NB4 (cell line): Measurements from ENCODE around the gene PNMT.
A peak's percentile ranks its signal among the peaks of the same experiment; 100 is the strongest.

Source experiments
- CTCF ChIP-seq: IDR thresholded peaks from one replicate; pipeline ENCODE4 v1.5.1; 2012; ENCODE audit warnings: low read depth, low read length
- MAX ChIP-seq: IDR thresholded peaks from 2 replicates; pipeline ENCODE4 v1.6.1; 2011; ENCODE audit warnings: low read depth, low read length
- POLR2A ChIP-seq: IDR thresholded peaks from 2 replicates; pipeline ENCODE4 v1.6.1; 2011; ENCODE audit warnings: mild to moderate bottlenecking; ENCODE audit not compliant: insufficient read length; ENCODE audit errors: extremely low read depth

GRCh38 chr17:39629898-39630297 is 38.4 kb upstream of the PNMT start:
- no peak for TF ChIP-seq POLR2A
- peak; percentile 29 for TF ChIP-seq CTCF
- TF ChIP-seq MAX, result peak; percentile 45; the same call in 1 of the 2 replicates
